GM20431 (cell line): ENCODE results near the gene CALM3.

ENCODE experiments used
- in situ Hi-C: fragments of 300-500 bp; cut with MseI, MboI; formaldehyde crosslinking; loops from one replicate; pipeline ENCODE4 v1.15.0; 2020; ENCODE audit warnings: low sequenced_read_pairs; ENCODE audit not compliant: unreplicated experiment

Gene CALM3

DNA sequence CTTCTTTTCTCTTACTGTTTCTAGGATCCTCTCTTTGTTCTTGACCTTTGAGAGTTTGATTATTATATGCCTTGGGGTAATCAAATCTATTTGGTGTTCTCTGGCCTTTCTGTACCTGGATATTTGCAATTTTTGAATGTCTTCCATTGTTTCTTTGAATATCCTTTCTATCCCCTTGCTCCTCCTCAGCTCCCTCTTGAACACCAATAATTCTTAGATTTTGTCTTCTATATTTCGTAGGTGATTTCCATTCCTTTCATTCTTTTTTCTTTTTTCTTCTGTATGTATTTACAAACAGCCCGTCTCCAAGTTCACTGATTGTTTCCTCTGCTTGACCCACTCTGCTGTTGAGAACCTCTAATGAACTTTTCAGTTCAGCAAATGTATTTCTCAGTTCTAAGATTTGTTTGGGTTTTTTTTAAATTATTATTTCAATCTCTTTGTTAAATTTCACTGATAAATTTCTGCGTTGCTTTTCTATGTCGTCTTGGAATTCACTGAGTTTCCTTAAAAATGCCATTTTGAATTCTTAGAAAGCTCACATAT, 2.7 kb upstream of the CALM3 start:
- in situ Hi-C loops, result no loop called here

- in situ Hi-C loops, result no loop called here
Observed at GRCh38 chr19:46599716-46600373, 1.3 kb upstream of the CALM3 start.

- in situ Hi-C loops, result no loop called here
Observed at GRCh38 chr19:46600384-46601317, 479 bp upstream of the CALM3 start.

DNA sequence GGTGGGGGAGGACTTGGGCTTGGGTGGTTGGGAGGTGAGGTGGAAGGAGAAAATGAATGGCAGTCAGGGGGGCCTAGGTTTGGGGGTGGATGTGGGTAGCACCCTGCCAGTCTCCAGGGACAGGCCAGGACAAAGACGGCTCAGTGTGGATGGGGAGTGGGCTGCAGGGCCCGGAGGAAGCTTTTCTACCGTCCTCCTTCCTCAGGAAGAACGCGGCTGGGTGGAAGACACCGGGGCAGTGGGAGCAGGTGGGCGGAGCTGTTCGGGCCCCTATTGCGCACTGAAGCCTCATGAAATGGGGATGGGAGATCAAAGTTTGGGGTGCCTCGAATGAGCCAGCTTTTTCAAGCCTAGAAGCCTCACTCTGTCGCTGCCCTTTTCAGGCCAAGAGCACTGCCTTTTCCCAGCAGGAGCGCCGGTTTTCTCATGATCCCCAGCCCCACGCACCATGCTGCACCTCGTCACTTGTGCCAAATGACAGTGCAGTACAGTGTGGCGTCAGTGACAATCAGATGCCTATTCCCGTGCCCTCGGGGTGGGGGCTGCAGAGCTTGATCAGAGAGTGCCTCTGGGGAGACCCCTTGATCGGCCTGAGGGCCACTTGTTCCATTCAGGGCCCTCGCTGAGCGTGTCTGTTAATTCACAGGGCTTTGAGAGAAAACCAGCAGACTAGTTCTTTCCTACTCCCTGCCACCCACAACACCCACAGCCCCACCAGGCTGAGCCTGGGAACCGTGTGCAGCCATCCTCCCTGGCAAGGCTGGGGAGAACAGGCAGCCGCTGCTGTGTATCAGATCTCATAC, 1.5 kb downstream of the CALM3 start:
- in situ Hi-C loops, result no loop called here

DNA sequence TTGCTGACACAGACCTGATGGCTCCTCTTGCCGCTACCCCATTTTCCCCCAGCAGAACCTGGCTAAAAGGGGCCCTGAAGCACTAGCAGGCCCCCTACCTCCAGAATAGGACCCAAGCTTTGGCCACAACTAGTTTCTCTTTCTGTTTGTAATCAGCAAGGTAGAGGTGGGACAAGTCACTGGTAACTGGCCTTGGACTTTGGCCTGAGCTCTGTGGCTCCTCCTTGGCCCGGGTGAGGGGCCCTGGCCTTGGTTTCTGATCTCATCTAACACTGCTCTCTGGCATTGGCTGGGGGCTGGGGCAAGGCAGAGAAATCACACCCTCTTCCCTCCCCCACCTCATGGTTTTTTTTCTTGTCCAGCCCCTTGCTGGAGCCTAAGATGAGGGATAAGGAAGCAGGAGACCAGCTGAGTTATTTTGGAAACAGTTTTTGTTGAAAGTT, 2.1 kb downstream of the CALM3 start:
- in situ Hi-C loops, result no loop called here

- in situ Hi-C loops, result no loop called here
Observed at GRCh38 chr19:46603752-46604231, 2.7 kb downstream of the CALM3 start.

- in situ Hi-C loops, result no loop called here
Observed at GRCh38 chr19:46604781-46605355, 3.7 kb downstream of the CALM3 start.

GRCh38 chr19:46605356-46605821, 4.3 kb downstream of the CALM3 start:
- in situ Hi-C loops, result no loop called here

- in situ Hi-C loops, result no loop called here
Observed at GRCh38 chr19:46606019-46606418, 4.9 kb downstream of the CALM3 start.

DNA sequence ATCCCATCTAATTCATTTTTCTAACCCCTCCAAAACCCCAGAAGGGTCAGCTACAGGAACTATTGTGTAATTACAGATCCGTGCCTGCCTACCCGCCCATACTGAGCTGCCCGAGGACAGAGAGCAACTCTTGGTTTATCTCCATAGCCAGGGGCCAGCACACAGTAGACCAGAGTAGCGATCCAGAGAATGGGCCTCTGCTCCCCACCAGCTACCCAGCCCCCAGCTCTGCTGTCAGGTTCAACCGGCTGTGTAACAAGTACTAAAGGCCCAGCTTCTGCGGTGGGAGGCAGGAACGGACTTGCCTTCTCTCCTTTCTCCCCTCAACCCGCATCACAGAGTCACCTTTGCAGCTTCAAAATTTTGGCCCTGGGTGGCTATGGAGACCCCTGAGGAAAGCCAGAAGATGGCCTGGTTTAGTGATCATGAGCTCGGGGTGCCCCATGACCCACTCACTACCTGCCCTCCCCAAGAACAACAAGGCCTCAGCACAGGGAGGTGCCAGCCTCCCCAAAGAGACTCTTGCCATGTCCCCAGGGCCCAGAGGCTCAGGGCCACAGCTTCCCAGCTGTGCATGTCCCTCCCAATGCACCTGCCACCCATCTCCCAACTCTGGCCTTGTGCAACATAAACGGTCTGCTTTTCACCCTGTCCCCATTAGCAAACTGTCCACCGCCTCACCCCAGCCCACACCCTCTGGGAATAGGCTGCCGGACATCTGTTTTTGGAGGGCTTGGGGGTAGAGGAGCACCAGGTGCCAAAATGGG, 5.7 kb downstream of the CALM3 start:
- in situ Hi-C loops, result no loop called here

GRCh38 chr19:46607448-46607841, 6.3 kb downstream of the CALM3 start:
- in situ Hi-C loops, result no loop called here

DNA sequence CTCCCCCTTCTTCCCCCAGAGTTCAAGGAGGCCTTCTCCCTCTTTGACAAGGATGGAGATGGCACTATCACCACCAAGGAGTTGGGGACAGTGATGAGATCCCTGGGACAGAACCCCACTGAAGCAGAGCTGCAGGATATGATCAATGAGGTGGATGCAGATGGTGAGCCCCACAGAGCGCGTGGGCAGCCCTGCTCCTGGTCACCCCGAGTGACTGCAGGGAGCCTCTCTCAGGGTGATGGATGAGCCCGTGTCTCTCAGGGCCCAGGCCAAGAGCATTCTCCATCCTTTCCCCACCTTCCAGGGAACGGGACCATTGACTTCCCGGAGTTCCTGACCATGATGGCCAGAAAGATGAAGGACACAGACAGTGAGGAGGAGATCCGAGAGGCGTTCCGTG, 7.0 kb downstream of the CALM3 start:
- in situ Hi-C loops, result no loop called here

GRCh38 chr19:46608581-46609345, 7.6 kb downstream of the CALM3 start:
- in situ Hi-C loops, result no loop called here

DNA sequence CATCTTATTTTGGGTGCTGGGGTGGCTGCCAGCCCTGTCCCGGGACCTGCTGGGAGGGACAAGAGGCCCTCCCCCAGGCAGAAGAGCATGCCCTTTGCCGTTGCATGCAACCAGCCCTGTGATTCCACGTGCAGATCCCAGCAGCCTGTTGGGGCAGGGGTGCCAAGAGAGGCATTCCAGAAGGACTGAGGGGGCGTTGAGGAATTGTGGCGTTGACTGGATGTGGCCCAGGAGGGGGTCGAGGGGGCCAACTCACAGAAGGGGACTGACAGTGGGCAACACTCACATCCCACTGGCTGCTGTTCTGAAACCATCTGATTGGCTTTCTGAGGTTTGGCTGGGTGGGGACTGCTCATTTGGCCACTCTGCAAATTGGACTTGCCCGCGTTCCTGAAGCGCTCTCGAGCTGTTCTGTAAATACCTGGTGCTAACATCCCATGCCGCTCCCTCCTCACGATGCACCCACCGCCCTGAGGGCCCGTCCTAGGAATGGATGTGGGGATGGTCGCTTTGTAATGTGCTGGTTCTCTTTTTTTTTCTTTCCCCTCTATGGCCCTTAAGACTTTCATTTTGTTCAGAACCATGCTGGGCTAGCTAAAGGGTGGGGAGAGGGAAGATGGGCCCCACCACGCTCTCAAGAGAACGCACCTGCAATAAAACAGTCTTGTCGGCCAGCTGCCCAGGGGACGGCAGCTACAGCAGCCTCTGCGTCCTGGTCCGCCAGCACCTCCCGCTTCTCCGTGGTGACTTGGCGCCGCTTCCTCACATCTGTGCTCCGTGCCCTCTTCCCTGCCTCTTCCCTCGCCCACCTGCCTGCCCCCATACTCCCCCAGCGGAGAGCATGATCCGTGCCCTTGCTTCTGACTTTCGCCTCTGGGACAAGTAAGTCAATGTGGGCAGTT, 8.6 kb downstream of the CALM3 start:
- in situ Hi-C loops, result no loop called here

- in situ Hi-C loops, result no loop called here
Observed at GRCh38 chr19:46610413-46610775, 9.3 kb downstream of the CALM3 start.

GRCh38 chr19:46610851-46611770, 10.0 kb downstream of the CALM3 start:
- in situ Hi-C loops, result no loop called here
